GM18909 (cell line): ENCODE results near the gene PIH1D1.

Source experiments
- ATAC-seq: cut with Tn5 transposase; IDR thresholded peaks from one replicate; pipeline ENCODE4 v1.9.1; 2021; ENCODE audit warnings: mild to moderate bottlenecking; ENCODE audit not compliant: unreplicated experiment, poor library complexity

PIH1D1 gene

GRCh38 chr19:49398001-49398615 lies 53.5 kb downstream of the PIH1D1 start:
- no peak for ATAC-seq

- no peak for ATAC-seq
Measured at GRCh38 chr19:49396738-49397505, 54.7 kb downstream of the PIH1D1 start.
